Calu3 (cell line): ENCODE measurements around the gene PNMT. TPM values are rescaled to one million over a fixed set of nuclear protein-coding genes. Genes with fewer than 3 reads are reported as not detected.
A peak's percentile ranks its signal among the peaks of the same experiment; 100 is the strongest.

ENCODE experiments used
- BruUV-seq: library from RNA; stranded (reverse); fragments of 400-500 nt; replicated peaks from 2 replicates; lab custom pipeline; 2021; lab: Mats Ljungman, UMichigan
- CTCF ChIA-PET: fragments of 300-600 bp; sonication (Branson Sonifier 250); formaldehyde crosslinking; loops from one replicate; lab custom pipeline; 2022; ENCODE audit warnings: antibody characterized with exemption; lab: Charles Lee
- DNase-seq: peaks from one replicate; pipeline ENCODE4 v3.0.0; 2022
- H3K27ac Mint-ChIP-seq: one replicate; pipeline ENCODE4 v1.8.0; 2022; ENCODE audit warnings: mixed read lengths; ENCODE audit not compliant: unreplicated experiment
- H3K27me3 Mint-ChIP-seq: one replicate; pipeline ENCODE4 v1.8.0; 2022; ENCODE audit warnings: mixed read lengths; ENCODE audit not compliant: unreplicated experiment
- H3K36me3 Mint-ChIP-seq: one replicate; pipeline ENCODE4 v1.8.0; 2022; ENCODE audit warnings: mild to moderate bottlenecking, moderate library complexity, mixed read lengths; ENCODE audit not compliant: insufficient read depth, unreplicated experiment
- H3K4me1 Mint-ChIP-seq: one replicate; pipeline ENCODE4 v1.8.0; 2022; ENCODE audit warnings: mild to moderate bottlenecking, low read depth, mixed read lengths; ENCODE audit not compliant: unreplicated experiment
- H3K4me3 Mint-ChIP-seq: one replicate; pipeline ENCODE4 v1.8.0; 2022; ENCODE audit warnings: mild to moderate bottlenecking, low read depth, moderate library complexity, mixed read lengths; ENCODE audit not compliant: unreplicated experiment
- H3K9me3 Mint-ChIP-seq: one replicate; pipeline ENCODE4 v1.8.0; 2022; ENCODE audit warnings: low read depth, mixed read lengths; ENCODE audit not compliant: unreplicated experiment
- CTCF ChIP-seq: fragments of 200-600 bp; IDR thresholded peaks from one replicate; pipeline ENCODE4 v1.8.0; 2022; ENCODE audit warnings: antibody characterized with exemption; ENCODE audit not compliant: unreplicated experiment
- intact Hi-C: fragments of 100-400 bp; cut with micrococcal nuclease; formaldehyde crosslinking; loops from one replicate; pipeline ENCODE4 v1.10.0; 2022; ENCODE audit not compliant: unreplicated experiment
- total RNA-seq: library from RNA; stranded (reverse); gene quantifications from 2 replicates; pipeline ENCODE4 v1.2.3, GENCODE V29; 2022

Gene PNMT
- total RNA-seq, 1 experiment from 2014 or later, result 1.3 TPM

GRCh38 chr17:39652587-39653315 is 15.5 kb upstream of the PNMT start:
- H3K27me3 Mint-ChIP-seq, result no peaks in the 10 kb centered on the region
- CTCF ChIA-PET, result interaction anchor here (0.6 to 161.2 kb wide), 38 partner anchors 32 to 1186 kb away, joined by 3 to 42089 read pairs (median 6); partner anchors contain the start of genes ERBB2, GRB7, GSDMA and GSDMB
- peak overlapping the region; percentile 0 for H3K27ac Mint-ChIP-seq
- no peak overlapping the region for H3K4me3 Mint-ChIP-seq
- peaks cover 23% of the 10 kb centered on the region for H3K4me1 Mint-ChIP-seq
- H3K36me3 Mint-ChIP-seq, result peaks cover 46% of the 10 kb centered on the region
- intact Hi-C loops, result loop anchor here (1.0 to 5.0 kb wide), 5 partner anchors 15 to 130 kb away; partner anchors contain the start of genes ERBB2 and STARD3
- H3K9me3 Mint-ChIP-seq, result no peaks in the 10 kb centered on the region
- TF ChIP-seq CTCF, result no peak
- DNase-seq, result no peak
- BruUV-seq, result no TSS peak

GRCh38 chr17:39653316-39653661 is 15.0 kb upstream of the PNMT start:
- Mint-ChIP-seq H3K4me3 (no peak overlapping the region), H3K9me3 (no peaks in the 10 kb centered on the region), H3K36me3 (peaks cover 52% of the 10 kb centered on the region), H3K27ac (no peak overlapping the region), H3K27me3 (no peaks in the 10 kb centered on the region), H3K4me1 (peaks cover 23% of the 10 kb centered on the region)
- no peak for TF ChIP-seq CTCF
- CTCF ChIA-PET, result interaction anchor here (0.6 to 161.2 kb wide), 50 partner anchors 33 to 846 kb away, joined by 3 to 42089 read pairs (median 8); partner anchors contain the start of genes CDK12, ERBB2, GRB7 and GSDMA
- no peak for DNase-seq
- BruUV-seq, result no TSS peak
- intact Hi-C loops, result loop anchor here (1.0 to 5.0 kb wide), 5 partner anchors 16 to 129 kb away; partner anchors contain the start of genes ERBB2 and STARD3

GRCh38 chr17:39653662-39654331 is 14.5 kb upstream of the PNMT start:
- BruUV-seq, result no TSS peak
- intact Hi-C loops, result loop anchor here (1.0 to 5.0 kb wide), 7 partner anchors 15 to 129 kb away; partner anchors contain the start of genes ERBB2, PNMT and STARD3
- Mint-ChIP-seq H3K27me3 (no peaks in the 10 kb centered on the region), H3K4me3 (no peak overlapping the region), H3K27ac (no peak overlapping the region), H3K4me1 (peaks cover 23% of the 10 kb centered on the region), H3K9me3 (no peaks in the 10 kb centered on the region), H3K36me3 (peaks cover 57% of the 10 kb centered on the region)
- TF ChIP-seq CTCF, result no peak
- CTCF ChIA-PET, result interaction anchor here (0.7 to 161.2 kb wide), 59 partner anchors 33 to 900 kb away, joined by 3 to 42089 read pairs (median 6); partner anchors contain the start of genes CDK12, ERBB2, GRB7 and GSDMA
- DNase-seq, result peak; percentile 100

- intact Hi-C loops, result no loop called here
- Mint-ChIP-seq H3K27me3 (no peaks in the 10 kb centered on the region), H3K27ac (no peak overlapping the region), H3K9me3 (no peaks in the 10 kb centered on the region), H3K4me1 (peaks cover 23% of the 10 kb centered on the region), H3K4me3 (no peak overlapping the region), H3K36me3 (peaks cover 70% of the 10 kb centered on the region)
- CTCF ChIA-PET, result interaction anchor here (0.6 to 161.2 kb wide), 41 partner anchors 35 to 1186 kb away, joined by 3 to 42089 read pairs (median 7); partner anchors contain the start of genes CASC3, ERBB2, GRB7 and GSDMA
- no peak for TF ChIP-seq CTCF
- BruUV-seq, result TSS peak; percentile 30
- DNase-seq, result no peak
Measured at GRCh38 chr17:39655105-39655504, 13.1 kb upstream of the PNMT start.
